K562 (cell line): ENCODE measurements around the gene GRB10. TPM values are rescaled to one million over a fixed set of nuclear protein-coding genes. Genes with fewer than 3 reads are reported as not detected.

ENCODE experiments used
- ARNT ChIP-seq, 2 experiments: fragments of 450-650 bp; IDR thresholded peaks; 2 replicates each; pipeline ENCODE4 v1.6.1; 2016; ENCODE audit warnings: mild to moderate bottlenecking in 1 of 2
- BACH1 ChIP-seq: fragments of 200-800 bp; sonication (Bioruptor generic); IDR thresholded peaks from 2 replicates; pipeline ENCODE4 v1.6.1; 2016; ENCODE audit warnings: missing genetic modification characterization, missing compliant biosample characterization
- BRD4 ChIP-seq: fragments of 200-600 bp; sonication (generic); IDR thresholded peaks from 2 replicates; pipeline ENCODE4 v1.6.1; 2017; ENCODE audit warnings: inconsistent platforms
- C11orf30 ChIP-seq: fragments of 450-650 bp; IDR thresholded peaks from 2 replicates; pipeline ENCODE4 v1.6.1; 2016; ENCODE audit warnings: low read depth, mild to moderate bottlenecking
- CEBPB ChIP-seq: fragments of 450-650 bp; IDR thresholded peaks from 2 replicates; pipeline ENCODE4 v1.6.1; 2016; ENCODE audit warnings: missing genetic modification characterization, missing compliant biosample characterization
- CEBPG ChIP-seq, 3 experiments: fragments of 200-800 bp in 1 of 3; sonication (Bioruptor generic) in 1 of 3; sonication (generic) in 1 of 3; formaldehyde crosslinking in 1 of 3; IDR thresholded peaks in 2 of 3; conservative IDR thresholded peaks in 1 of 3; 2 replicates each; pipeline versions ENCODE4 v1.6.1 to v1.8.0; 2016 to 2022; ENCODE audit warnings: missing compliant biosample characterization in 2 of 3, missing genetic modification characterization in 2 of 3, mild to moderate bottlenecking in 1 of 3, missing genetic modification reagents in 1 of 3
- CHD4 ChIP-seq: fragments of 200-600 bp; sonication (generic); IDR thresholded peaks from 3 replicates; pipeline ENCODE4 v1.6.1; 2012; ENCODE audit warnings: low read depth, mild to moderate bottlenecking, mixed read lengths, low read length, inconsistent platforms; ENCODE audit not compliant: insufficient read depth, insufficient replicate concordance, poor library complexity, severe bottlenecking
- EWSR1 ChIP-seq: fragments of 450-650 bp; IDR thresholded peaks from 2 replicates; pipeline ENCODE4 v1.6.1; 2018; ENCODE audit warnings: borderline replicate concordance, mild to moderate bottlenecking, low read depth, moderate library complexity; ENCODE audit not compliant: partially characterized antibody
- FOXK2 ChIP-seq, 2 experiments: fragments of 450-650 bp; IDR thresholded peaks in 1 of 2; conservative IDR thresholded peaks in 1 of 2; 2 replicates each; pipeline ENCODE4 v1.6.1; 2016; ENCODE audit warnings: low read depth in 2 of 2, mild to moderate bottlenecking in 1 of 2
- FOXP1 ChIP-seq: sonication (generic); formaldehyde crosslinking; IDR thresholded peaks from 2 replicates; pipeline ENCODE4 v1.8.0; 2022; ENCODE audit warnings: mild to moderate bottlenecking, missing genetic modification reagents
- HDGF ChIP-seq: fragments of 450-650 bp; IDR thresholded peaks from 2 replicates; pipeline ENCODE4 v1.6.1; 2016
- NFIX ChIP-seq: fragments of 250-450 bp; sonication (Bioruptor Pico); IDR thresholded peaks from 2 replicates; pipeline ENCODE4 v1.4.0; 2020; ENCODE audit warnings: low read depth, mild to moderate bottlenecking, moderate library complexity
- NR2C1 ChIP-seq, 2 experiments: fragments of 450-650 bp; IDR thresholded peaks; 2 replicates each; pipeline ENCODE4 v1.6.1; 2017; ENCODE audit warnings: mild to moderate bottlenecking in 2 of 2, antibody characterized with exemption in 1 of 2, inconsistent platforms in 1 of 2, missing compliant biosample characterization in 1 of 2, missing genetic modification characterization in 1 of 2
- POLR2AphosphoS5 ChIP-seq: IDR thresholded peaks from 2 replicates; pipeline ENCODE4 v1.6.1; 2011; ENCODE audit warnings: mild to moderate bottlenecking, low read depth, low read length, moderate library complexity; ENCODE audit not compliant: control insufficient read depth, insufficient read depth
- SAFB2 ChIP-seq: fragments of 200-400 bp; formaldehyde crosslinking; IDR thresholded peaks from 2 replicates; pipeline ENCODE4 v1.6.1; 2018; ENCODE audit warnings: borderline replicate concordance, low read length, low read depth, moderate library complexity; ENCODE audit not compliant: severe bottlenecking
- SP1 ChIP-seq: sonication (generic); formaldehyde crosslinking; IDR thresholded peaks from 2 replicates; pipeline ENCODE4 v1.8.1; 2022; ENCODE audit warnings: mild to moderate bottlenecking, missing genetic modification reagents
- SREBF2 ChIP-seq: sonication (generic); formaldehyde crosslinking; IDR thresholded peaks from 2 replicates; pipeline ENCODE4 v1.4.0; 2020; ENCODE audit warnings: mild to moderate bottlenecking, missing genetic modification reagents
- ZFP1 ChIP-seq: fragments of 450-650 bp; formaldehyde crosslinking; IDR thresholded peaks from 2 replicates; pipeline ENCODE4 v1.4.0; 2020; ENCODE audit warnings: mild to moderate bottlenecking, mixed read lengths
- ZNF316 ChIP-seq: fragments of 450-650 bp; IDR thresholded peaks from 2 replicates; pipeline ENCODE4 v1.6.1; 2016
- polyA plus RNA-seq, 8 experiments: library from polyadenylated mRNA; depleted of rRNA in 4 of 8; stranded (reverse) in 5 of 8; unstranded in 3 of 8; fragments of >200 nt; fragmentation: Nextera tagmentation in 2 of 8; fragmentation: Illumina TruSeq in 1 of 8; extraction: Ambion mirVana in 2 of 8; extraction: Trizol in 1 of 8; gene quantifications; 2 replicates each; pipeline versions ENCODE4 v1.2.1 to v1.2.3, GENCODE V29; 2011 to 2014; ENCODE audit warnings: inconsistent platforms in 1 of 8, missing spikeins in 1 of 8
- total RNA-seq, 7 experiments: library from RNA; depleted of rRNA in 6 of 7; stranded (reverse); fragments of >200 nt in 6 of 7; fragmentation: Illumina TruSeq in 2 of 7; extraction: Trizol in 2 of 7; gene quantifications; 2 replicates each; pipeline versions ENCODE4 v1.2.1 to v1.2.3, GENCODE V29; 2011 to 2021; ENCODE audit warnings: low replicate concordance in 1 of 7
- TF ChIP-seq, protein P1 (sequence below): fragments of 250-450 bp; sonication (Bioruptor Pico); IDR thresholded peaks from 2 replicates; pipeline ENCODE4 v1.5.0; 2021
- TF ChIP-seq, protein P2 (sequence below): fragments of 450-650 bp; IDR thresholded peaks from 2 replicates; pipeline ENCODE4 v1.6.1; 2014; ENCODE audit warnings: low read depth, mild to moderate bottlenecking, moderate library complexity, borderline replicate concordance
- TF ChIP-seq, protein P3 (sequence below), 2 experiments: fragments of 200-800 bp in 1 of 2; sonication (Bioruptor generic) in 1 of 2; sonication (generic) in 1 of 2; formaldehyde crosslinking in 1 of 2; IDR thresholded peaks in 1 of 2; conservative IDR thresholded peaks in 1 of 2; 2 replicates each; pipeline versions ENCODE4 v1.5.0 to v1.6.1; 2016 to 2020; ENCODE audit warnings: missing compliant biosample characterization in 1 of 2, missing genetic modification characterization in 1 of 2, missing genetic modification reagents in 1 of 2
- TF ChIP-seq, protein P4 (sequence below): fragments of 250-450 bp; sonication (Bioruptor Pico); IDR thresholded peaks from 2 replicates; pipeline ENCODE4 v1.4.0; 2020; ENCODE audit warnings: mild to moderate bottlenecking

Gene GRB10
- total and polyA plus RNA-seq, 9 of the 15 experiments (the other 6 are each of a cell fraction or from before 2014, with no cell fraction given) = 8.9 to 88.5 (median 40.7) TPM

DNA sequence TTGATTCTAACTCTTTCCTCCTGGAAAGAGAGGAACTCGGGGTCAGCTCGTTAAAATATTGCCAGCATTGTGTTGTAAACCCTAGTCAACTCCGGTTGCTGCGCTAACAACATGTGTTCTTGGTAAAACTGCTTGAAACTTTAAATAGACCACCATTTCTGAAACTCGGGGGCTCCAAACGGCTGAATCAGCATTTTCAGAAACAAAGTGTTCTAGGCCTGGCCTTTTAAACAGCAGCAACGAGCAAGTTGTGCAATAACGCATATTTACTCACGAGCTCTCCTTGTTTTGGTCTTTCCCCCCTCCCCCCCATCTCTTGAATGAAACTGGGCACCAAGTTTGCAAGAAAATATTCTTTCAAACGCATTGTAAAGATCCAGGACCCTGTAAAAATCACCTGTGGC, 9.2 kb upstream of the GRB10 start (continued):
- TF ChIP-seq SAFB2 = no peak
- TF ChIP-seq, protein P1, sequence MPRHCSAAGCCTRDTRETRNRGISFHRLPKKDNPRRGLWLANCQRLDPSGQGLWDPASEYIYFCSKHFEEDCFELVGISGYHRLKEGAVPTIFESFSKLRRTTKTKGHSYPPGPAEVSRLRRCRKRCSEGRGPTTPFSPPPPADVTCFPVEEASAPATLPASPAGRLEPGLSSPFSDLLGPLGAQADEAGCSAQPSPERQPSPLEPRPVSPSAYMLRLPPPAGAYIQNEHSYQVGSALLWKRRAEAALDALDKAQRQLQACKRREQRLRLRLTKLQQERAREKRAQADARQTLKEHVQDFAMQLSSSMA = no peak
- no peak for TF ChIP-seq NFIX (CRISPR knock-in tag)
- no peak for TF ChIP-seq EWSR1
- no peak for TF ChIP-seq HDGF
- TF ChIP-seq, protein P2, sequence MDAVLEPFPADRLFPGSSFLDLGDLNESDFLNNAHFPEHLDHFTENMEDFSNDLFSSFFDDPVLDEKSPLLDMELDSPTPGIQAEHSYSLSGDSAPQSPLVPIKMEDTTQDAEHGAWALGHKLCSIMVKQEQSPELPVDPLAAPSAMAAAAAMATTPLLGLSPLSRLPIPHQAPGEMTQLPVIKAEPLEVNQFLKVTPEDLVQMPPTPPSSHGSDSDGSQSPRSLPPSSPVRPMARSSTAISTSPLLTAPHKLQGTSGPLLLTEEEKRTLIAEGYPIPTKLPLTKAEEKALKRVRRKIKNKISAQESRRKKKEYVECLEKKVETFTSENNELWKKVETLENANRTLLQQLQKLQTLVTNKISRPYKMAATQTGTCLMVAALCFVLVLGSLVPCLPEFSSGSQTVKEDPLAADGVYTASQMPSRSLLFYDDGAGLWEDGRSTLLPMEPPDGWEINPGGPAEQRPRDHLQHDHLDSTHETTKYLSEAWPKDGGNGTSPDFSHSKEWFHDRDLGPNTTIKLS = no peak
- TF ChIP-seq CEBPB = peak; percentile 95
- no peak; the same call in 1 of the 2 replicates for TF ChIP-seq NR2C1 (IDR thresholded peaks at IDR 0.05)
- TF ChIP-seq NR2C1 (tag; IDR thresholded peaks at IDR 0.05) = no peak
- peak; percentile 99 for TF ChIP-seq C11orf30
- 0 out of 2 replicates have a peak, but pooled peaks have one; percentile 24 for TF ChIP-seq FOXP1 (CRISPR knock-in tag)
- 0 out of 2 replicates have a peak, but pooled peaks have one; percentile 19 for TF ChIP-seq ZFP1
- TF ChIP-seq SREBF2 (CRISPR knock-in tag) = no peak
- no peak for TF ChIP-seq POLR2AphosphoS5
- TF ChIP-seq CEBPG (CRISPR knock-in tag; IDR thresholded peaks at IDR 0.05) = no peak
- TF ChIP-seq CEBPG (tag; conservative IDR thresholded peaks at IDR 0.05 in 1 of 2, IDR thresholded peaks at IDR 0.05 in 1 of 2) = peak in 1 of 2 experiments; percentile 92; a peak in 1 of 4 replicates
- peak; percentile 99 for TF ChIP-seq ZNF316
- 0 out of 2 replicates have a peak, but pooled peaks have one; percentile 41 for TF ChIP-seq BACH1 (tag)
- no peak for TF ChIP-seq SP1 (CRISPR knock-in tag)
- 0 out of 2 replicates have a peak, but pooled peaks have one; percentile 65 for TF ChIP-seq BRD4
- TF ChIP-seq, protein P3, sequence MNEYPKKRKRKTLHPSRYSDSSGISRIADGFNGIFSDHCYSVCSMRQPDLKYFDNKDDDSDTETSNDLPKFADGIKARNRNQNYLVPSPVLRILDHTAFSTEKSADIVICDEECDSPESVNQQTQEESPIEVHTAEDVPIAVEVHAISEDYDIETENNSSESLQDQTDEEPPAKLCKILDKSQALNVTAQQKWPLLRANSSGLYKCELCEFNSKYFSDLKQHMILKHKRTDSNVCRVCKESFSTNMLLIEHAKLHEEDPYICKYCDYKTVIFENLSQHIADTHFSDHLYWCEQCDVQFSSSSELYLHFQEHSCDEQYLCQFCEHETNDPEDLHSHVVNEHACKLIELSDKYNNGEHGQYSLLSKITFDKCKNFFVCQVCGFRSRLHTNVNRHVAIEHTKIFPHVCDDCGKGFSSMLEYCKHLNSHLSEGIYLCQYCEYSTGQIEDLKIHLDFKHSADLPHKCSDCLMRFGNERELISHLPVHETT (CRISPR knock-in tag; conservative IDR thresholded peaks at IDR 0.05 in 1 of 2, IDR thresholded peaks at IDR 0.05 in 1 of 2) = no peak
- TF ChIP-seq, protein P4, sequence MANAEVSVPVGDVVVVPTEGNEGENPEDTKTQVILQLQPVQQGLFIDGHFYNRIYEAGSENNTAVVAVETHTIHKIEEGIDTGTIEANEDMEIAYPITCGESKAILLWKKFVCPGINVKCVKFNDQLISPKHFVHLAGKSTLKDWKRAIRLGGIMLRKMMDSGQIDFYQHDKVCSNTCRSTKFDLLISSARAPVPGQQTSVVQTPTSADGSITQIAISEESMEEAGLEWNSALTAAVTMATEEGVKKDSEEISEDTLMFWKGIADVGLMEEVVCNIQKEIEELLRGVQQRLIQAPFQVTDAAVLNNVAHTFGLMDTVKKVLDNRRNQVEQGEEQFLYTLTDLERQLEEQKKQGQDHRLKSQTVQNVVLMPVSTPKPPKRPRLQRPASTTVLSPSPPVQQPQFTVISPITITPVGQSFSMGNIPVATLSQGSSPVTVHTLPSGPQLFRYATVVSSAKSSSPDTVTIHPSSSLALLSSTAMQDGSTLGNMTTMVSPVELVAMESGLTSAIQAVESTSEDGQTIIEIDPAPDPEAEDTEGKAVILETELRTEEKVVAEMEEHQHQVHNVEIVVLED (CRISPR knock-in tag) = 0 out of 2 replicates have a peak, but pooled peaks have one; percentile 24
- TF ChIP-seq FOXK2 (conservative IDR thresholded peaks at IDR 0.05 in 1 of 2, IDR thresholded peaks at IDR 0.05 in 1 of 2; ENCODE audit: low read depth in 2 of 2) = peak; percentile 52 to 54; a peak in 3 of 4 replicates
- TF ChIP-seq ARNT (IDR thresholded peaks at IDR 0.05) = 0 out of 4 replicates have a peak, but pooled peaks of 1 of the 2 experiments have one; percentile 41
- TF ChIP-seq CHD4 = no peak
